K562 (cell line): ENCODE measurements around the gene TIGD7. TPM values are rescaled to one million over a fixed set of nuclear protein-coding genes. Genes with fewer than 3 reads are reported as not detected.

Source experiments
- ATAC-seq: fragments of 200-7000 bp; cut with Tn5 transposase; 3 replicates; pipeline ENCODE4 v1.9.1; 2020; ENCODE audit warnings: moderate library complexity
- BruUV-seq: library from RNA; stranded (reverse); fragments of 400-500 nt; replicated peaks from 2 replicates; lab custom pipeline; 2021; lab: Mats Ljungman, UMichigan
- CTCF ChIA-PET: fragments of 300-600 bp; formaldehyde crosslinking; extraction: SDS; loops from one replicate; lab custom pipeline; 2021; ENCODE audit warnings: low intra/inter-chr PET ratio; lab: Yijun Ruan, JAX
- POLR2A ChIA-PET: fragments of 300-600, 350-650 bp; sonication (Branson Sonifier 250); formaldehyde crosslinking; extraction: SDS; loops from one replicate; lab custom pipeline; 2021; ENCODE audit warnings: antibody characterized with exemption, inconsistent platforms; lab: Yijun Ruan, JAX
- DNase-seq, 4 experiments: peaks; one replicate each; pipeline versions ENCODE4 v3.0.0 to v3.0.0-alpha.2; 2011 to 2018; ENCODE audit warnings: low spot score in 3 of 4, mixed read lengths in 3 of 4; ENCODE audit errors: extremely low read depth in 1 of 4
- FAIRE-seq: peaks from 2 replicates; lab custom pipeline; 2011; peaks lifted over from hg19 to GRCh38; lab: Jason Lieb, UNC
- H2AFZ ChIP-seq: 2 replicates; pipeline ENCODE4 v1.6.0; 2011; ENCODE audit warnings: low read depth, low read length, control low read depth, inconsistent platforms
- H3K27ac ChIP-seq: fragments of 200-600 bp; 3 replicates; pipeline ENCODE4 v1.8.0; 2011; ENCODE audit warnings: low read depth, mild to moderate bottlenecking, control low read depth, inconsistent platforms, low read length, moderate library complexity, mixed read lengths; ENCODE audit errors: extremely low read depth
- H3K27me3 ChIP-seq, 2 experiments: fragments of 300-600 bp in 1 of 2; 2 replicates in 1 of 2; 3 replicates in 1 of 2; pipeline versions ENCODE4 v1.6.0 to v1.8.0; 2011; ENCODE audit warnings: inconsistent platforms in 2 of 2, low read length in 2 of 2, mild to moderate bottlenecking in 1 of 2, mixed read lengths in 1 of 2, moderate library complexity in 1 of 2; ENCODE audit not compliant: control insufficient read depth in 2 of 2, insufficient read depth in 2 of 2
- H3K36me3 ChIP-seq: fragments of 300-600 bp; 3 replicates; pipeline ENCODE4 v1.8.0; 2011; ENCODE audit warnings: mild to moderate bottlenecking, low read length, inconsistent platforms; ENCODE audit not compliant: control insufficient read depth, insufficient read depth
- H3K4me1 ChIP-seq, 2 experiments: fragments of 200-600 bp in 1 of 2; replicated peaks in 1 of 2; 2 replicates in 1 of 2; 3 replicates in 1 of 2; pipeline versions ENCODE4 v1.5.1 to v1.8.0; 2011; ENCODE audit warnings: inconsistent platforms in 2 of 2, low read length in 2 of 2, mild to moderate bottlenecking in 1 of 2, mixed read lengths in 1 of 2, moderate library complexity in 1 of 2; ENCODE audit not compliant: control insufficient read depth in 2 of 2, insufficient read depth in 2 of 2
- H3K4me2 ChIP-seq: 2 replicates; pipeline ENCODE4 v1.6.1; 2011; ENCODE audit warnings: low read length, control low read depth, inconsistent platforms, mixed read lengths; ENCODE audit not compliant: insufficient read depth
- H3K4me3 ChIP-seq: fragments of 200-600 bp; sonication (generic), shearing (Covaris generic); 2 replicates; pipeline ENCODE4 v1.5.1; 2016; ENCODE audit warnings: control low read depth, inconsistent platforms
- H3K79me2 ChIP-seq: fragments of 200-600 bp; 3 replicates; pipeline ENCODE4 v1.8.0; 2011; ENCODE audit warnings: low read length, inconsistent platforms; ENCODE audit not compliant: control insufficient read depth, insufficient read depth
- H3K9ac ChIP-seq, 2 experiments: 2 replicates each; pipeline versions ENCODE4 v1.6.0 to v1.6.1; 2011; ENCODE audit warnings: low read depth in 2 of 2, low read length in 2 of 2, control low read depth in 1 of 2, inconsistent platforms in 1 of 2, mild to moderate bottlenecking in 1 of 2, mixed read lengths in 1 of 2; ENCODE audit not compliant: insufficient read depth in 1 of 2
- H3K9me1 ChIP-seq: one replicate; pipeline ENCODE4 v1.6.0; 2011; ENCODE audit warnings: inconsistent platforms, mild to moderate bottlenecking, low read length, moderate library complexity; ENCODE audit not compliant: control insufficient read depth, insufficient read depth
- H3K9me3 ChIP-seq: replicated peaks from 2 replicates; pipeline ENCODE4 v1.5.1; 2011; ENCODE audit warnings: low read depth, low read length, inconsistent platforms; ENCODE audit not compliant: control insufficient read depth, insufficient read depth
- H4K20me1 ChIP-seq: replicated peaks from 2 replicates; pipeline ENCODE4 v1.6.1; 2011; ENCODE audit warnings: low read length, inconsistent platforms, mixed read lengths; ENCODE audit not compliant: control insufficient read depth, insufficient read depth
- GTF2B ChIP-seq: IDR thresholded peaks from 2 replicates; pipeline ENCODE4 v1.6.1; 2011; ENCODE audit not compliant: insufficient read length; ENCODE audit errors: extremely low read depth
- PRDM10 ChIP-seq: fragments of 450-650 bp; IDR thresholded peaks from 2 replicates; pipeline ENCODE4 v1.6.1; 2018; ENCODE audit not compliant: partially characterized antibody
- SLC30A9 ChIP-seq: fragments of 250-450 bp; sonication (Bioruptor Pico); IDR thresholded peaks from 2 replicates; pipeline ENCODE4 v1.8.0; 2022; ENCODE audit warnings: mild to moderate bottlenecking, moderate library complexity
- ZNF121 ChIP-seq: sonication (generic); formaldehyde crosslinking; conservative IDR thresholded peaks from 2 replicates; pipeline ENCODE4 v1.8.0; 2022; ENCODE audit warnings: missing genetic modification reagents
- ZNF184 ChIP-seq: sonication (generic); formaldehyde crosslinking; IDR thresholded peaks from 2 replicates; pipeline ENCODE4 v1.5.0; 2020; ENCODE audit warnings: missing genetic modification reagents
- ZNF740 ChIP-seq, 3 experiments: fragments of 200-800 bp in 1 of 3; sonication (Bioruptor generic) in 1 of 3; sonication (generic) in 1 of 3; formaldehyde crosslinking in 1 of 3; IDR thresholded peaks; 2 replicates each; pipeline versions ENCODE4 v1.6.1 to v1.8.0; 2016 to 2022; ENCODE audit warnings: mild to moderate bottlenecking in 2 of 3, missing compliant biosample characterization in 2 of 3, missing genetic modification characterization in 2 of 3, missing genetic modification reagents in 1 of 3
- WGBS: fragments of 100-300 bp; shearing (Covaris generic); methylation state at CpG from one replicate; pipeline ENCODE4 v1.1.6; 2016; ENCODE audit warnings: low coverage, mixed read lengths; ENCODE audit not compliant: insufficient coverage; ENCODE audit errors: missing lambda C conversion rate; 5-methylcytosine and 5-hydroxymethylcytosine counted together
- in situ Hi-C: fragments of 300-500 bp; cut with MboI; formaldehyde crosslinking; loops from 4 replicates; pipeline ENCODE4 v1.15.0; 2018; ENCODE audit warnings: inconsistent platforms, mixed read lengths
- intact Hi-C: fragments of 100-400 bp; cut with micrococcal nuclease; formaldehyde crosslinking; loops from 2 replicates; pipeline ENCODE4 v1.14.2; 2022
- polyA plus RNA-seq, 8 experiments: library from polyadenylated mRNA; depleted of rRNA in 4 of 8; stranded (reverse) in 5 of 8; unstranded in 3 of 8; fragments of >200 nt; fragmentation: Nextera tagmentation in 2 of 8; fragmentation: Illumina TruSeq in 1 of 8; extraction: Ambion mirVana in 2 of 8; extraction: Trizol in 1 of 8; gene quantifications; 2 replicates each; pipeline versions ENCODE4 v1.2.1 to v1.2.3, GENCODE V29; 2011 to 2014; ENCODE audit warnings: inconsistent platforms in 1 of 8, missing spikeins in 1 of 8
- total RNA-seq, 7 experiments: library from RNA; depleted of rRNA in 6 of 7; stranded (reverse); fragments of >200 nt in 6 of 7; fragmentation: Illumina TruSeq in 2 of 7; extraction: Trizol in 2 of 7; gene quantifications; 2 replicates each; pipeline versions ENCODE4 v1.2.1 to v1.2.3, GENCODE V29; 2011 to 2021; ENCODE audit warnings: low replicate concordance in 1 of 7

TIGD7 gene
- total and polyA plus RNA-seq, 9 of the 15 experiments (the other 6 are each of a cell fraction or from before 2014, with no cell fraction given): 0.84 to 10.7 (median 6.7) TPM

- H3K4me2 ChIP-seq: no peak overlapping the region
- no peak overlapping the region for H2AFZ ChIP-seq
- no peaks in the 10 kb centered on the region for H3K36me3 ChIP-seq
- no TSS peak for BruUV-seq
- no peaks in the 10 kb centered on the region for H3K79me2 ChIP-seq
- intact Hi-C loops (loop anchor here (5.0 to 10.0 kb wide), 2 partner anchors 108 to 240 kb away; partner anchors contain the start of gene CLUAP1), in situ Hi-C loops (no loop called here)
- FAIRE-seq (no peak), DNase-seq (no peak), ATAC-seq (no peak)
- POLR2A ChIA-PET: interaction anchor here (0.6 to 2.7 kb wide), 2 partner anchors 8 to 103 kb away, joined by 3 to 12 read pairs; no protein-coding TSS in a partner anchor
- H3K27ac ChIP-seq: no peak overlapping the region
- H3K4me3 ChIP-seq: no peak overlapping the region
- peaks cover 4 to 21% of the 10 kb centered on the region in 2 experiments; a peak in 4 of 5 replicates for H3K4me1 ChIP-seq
- H3K9ac ChIP-seq: peak overlapping the region in 1 of 2 experiments; percentile 7; a peak in 1 of 4 replicates
- 72% methylated on average over 4 of the region's 4 CpGs for WGBS
- H3K27me3 ChIP-seq: peaks cover 11 to 18% of the 10 kb centered on the region in 2 experiments
- peaks cover 11% of the 10 kb centered on the region for H3K9me3 ChIP-seq
- CTCF ChIA-PET: no interaction called here
- no peaks in the 10 kb centered on the region for H3K9me1 ChIP-seq
- no peaks in the 10 kb centered on the region for H4K20me1 ChIP-seq
- TF ChIP-seq ZNF184 (CRISPR knock-in tag) (no peak), SLC30A9 (no peak), ZNF740 (CRISPR knock-in tag; IDR thresholded peaks at IDR 0.05) (no peak), ZNF740 (tag; IDR thresholded peaks at IDR 0.05) (no peak), ZNF121 (CRISPR knock-in tag) (no peak), GTF2B (no peak), PRDM10 (peak; percentile 69)
Observed at GRCh38 chr16:3262517-3262916, 42.7 kb downstream of the TIGD7 start.
